MM.1S (cell line): ENCODE data around the gene MSMO1.
A peak's percentile ranks its signal among the peaks of the same experiment; 100 is the strongest.

Experiments
- DNase-seq: peaks from one replicate; pipeline ENCODE4 v3.0.0-alpha.2; 2015
- H2AFZ ChIP-seq: fragments of 300-600 bp; sonication (generic); 2 replicates; pipeline ENCODE4 v1.6.0; 2016; ENCODE audit warnings: antibody characterized with exemption, low read length
- H3F3A ChIP-seq: fragments of 300-600 bp; sonication (generic); 2 replicates; pipeline ENCODE4 v1.6.1; 2016; ENCODE audit warnings: mild to moderate bottlenecking, antibody characterized with exemption, low read length, moderate library complexity, mixed read lengths; ENCODE audit not compliant: insufficient read depth
- H3K27ac ChIP-seq: fragments of 300-600 bp; sonication (generic); 2 replicates; pipeline ENCODE4 v1.5.1; 2016; ENCODE audit warnings: mild to moderate bottlenecking, low read length
- H3K27me3 ChIP-seq: fragments of 300-600 bp; sonication (generic); replicated peaks from 2 replicates; pipeline ENCODE4 v1.6.0; 2016; ENCODE audit warnings: low read length; ENCODE audit not compliant: insufficient read depth
- H3K36me3 ChIP-seq: fragments of 300-600 bp; sonication (generic); replicated peaks from 2 replicates; pipeline ENCODE4 v1.6.1; 2016; ENCODE audit warnings: mild to moderate bottlenecking, low read length, mixed read lengths; ENCODE audit not compliant: insufficient read depth
- H3K4me1 ChIP-seq: fragments of 300-600 bp; sonication (generic); 2 replicates; pipeline ENCODE4 v1.6.1; 2016; ENCODE audit warnings: low read length, mixed read lengths
- H3K4me2 ChIP-seq: fragments of 300-600 bp; sonication (generic); 2 replicates; pipeline ENCODE4 v1.6.0; 2016; ENCODE audit warnings: low read depth, low read length
- H3K4me3 ChIP-seq: fragments of 300-600 bp; sonication (generic); 2 replicates; pipeline ENCODE4 v1.5.1; 2016; ENCODE audit warnings: low read length, mixed read lengths
- H3K79me2 ChIP-seq: fragments of 300-600 bp; sonication (generic); 2 replicates; pipeline ENCODE4 v1.6.1; 2016; ENCODE audit warnings: mixed run types, low read length, mixed read lengths
- H3K9ac ChIP-seq: fragments of 300-600 bp; sonication (generic); 2 replicates; pipeline ENCODE4 v1.6.1; 2016; ENCODE audit warnings: low read length, mixed read lengths
- H3K9me2 ChIP-seq: fragments of 300-600 bp; sonication (generic); replicated peaks from 2 replicates; pipeline ENCODE4 v1.6.1; 2016; ENCODE audit warnings: mild to moderate bottlenecking, low read length, mixed read lengths; ENCODE audit not compliant: insufficient read depth
- H3K9me3 ChIP-seq: fragments of 300-600 bp; sonication (generic); replicated peaks from 2 replicates; pipeline ENCODE4 v1.6.1; 2016; ENCODE audit warnings: mild to moderate bottlenecking, low read length, mixed read lengths; ENCODE audit not compliant: insufficient read depth
- H4K20me1 ChIP-seq: fragments of 300-600 bp; sonication (generic); 2 replicates; pipeline ENCODE4 v1.6.1; 2016; ENCODE audit warnings: mild to moderate bottlenecking, low read length, moderate library complexity, mixed read lengths; ENCODE audit not compliant: insufficient read depth
- CTCF ChIP-seq: fragments of 300-600 bp; sonication (generic); IDR thresholded peaks from 2 replicates; pipeline ENCODE4 v1.5.1; 2016; ENCODE audit warnings: antibody characterized with exemption, low read length, mixed read lengths
- EZH2 ChIP-seq: fragments of 300-600 bp; sonication (generic); optimal IDR thresholded peaks from 2 replicates; pipeline ENCODE3; 2017; ENCODE audit warnings: low read depth, mild to moderate bottlenecking, antibody characterized with exemption, low read length, mixed read lengths
- EZH2phosphoT487 ChIP-seq: fragments of 300-600 bp; sonication (generic); IDR thresholded peaks from 2 replicates; pipeline ENCODE4 v1.6.1; 2018; ENCODE audit warnings: antibody characterized with exemption, low read length

MSMO1 gene

GRCh38 chr4:165326831-165327210 is 648 bp upstream of the MSMO1 start:
- Histone ChIP-seq H3K36me3 (no peaks in the 10 kb centered on the region), H3K4me2 (peak overlapping the region; percentile 65), H3K9me2 (no peaks in the 10 kb centered on the region), H2AFZ (peak overlapping the region; percentile 86), H3K9ac (peak overlapping the region; percentile 61), H4K20me1 (peaks cover under 1% of the 10 kb centered on the region; the same call in 1 of the 2 replicates), H3K79me2 (peaks cover 43% of the 10 kb centered on the region), H3K4me1 (peaks cover 25% of the 10 kb centered on the region), H3F3A (peaks cover 8% of the 10 kb centered on the region; the same call in 1 of the 2 replicates), H3K4me3 (peak overlapping the region; percentile 71), H3K27ac (peak overlapping the region; percentile 57; the same call in 1 of the 2 replicates), H3K27me3 (no peaks in the 10 kb centered on the region), H3K9me3 (no peaks in the 10 kb centered on the region)
- TF ChIP-seq EZH2, result no peak
- TF ChIP-seq CTCF, result no peak
- TF ChIP-seq EZH2phosphoT487, result no peak
- DNase-seq, result peak; percentile 36

GRCh38 chr4:165328101-165328425 is 594 bp downstream of the MSMO1 start:
- peak overlapping the region; percentile 91 for H3K4me2 ChIP-seq
- H3K79me2 ChIP-seq, result peaks cover 54% of the 10 kb centered on the region
- H3K36me3 ChIP-seq, result peaks cover 3% of the 10 kb centered on the region; the same call in 1 of the 2 replicates
- H2AFZ ChIP-seq, result peak overlapping the region; percentile 42
- H3K9me3 ChIP-seq, result no peaks in the 10 kb centered on the region
- no peak for DNase-seq
- TF ChIP-seq EZH2phosphoT487 (no peak), CTCF (no peak), EZH2 (no peak)
- peaks cover 25% of the 10 kb centered on the region for H3K4me1 ChIP-seq
- peak overlapping the region; percentile 51 for H3K9ac ChIP-seq
- peak overlapping the region; percentile 84 for H3K4me3 ChIP-seq
- H4K20me1 ChIP-seq, result peaks cover 7% of the 10 kb centered on the region; the same call in 1 of the 2 replicates
- H3F3A ChIP-seq, result peaks cover 8% of the 10 kb centered on the region; the same call in 1 of the 2 replicates
- no peaks in the 10 kb centered on the region for H3K9me2 ChIP-seq
- H3K27me3 ChIP-seq, result no peaks in the 10 kb centered on the region
- peak overlapping the region; percentile 31; the same call in 1 of the 2 replicates for H3K27ac ChIP-seq

GRCh38 chr4:165328708-165329107 is 1.2 kb downstream of the MSMO1 start:
- peak overlapping the region; percentile 84 for H3K4me3 ChIP-seq
- peaks cover 7% of the 10 kb centered on the region; the same call in 1 of the 2 replicates for H3K36me3 ChIP-seq
- H3K4me2 ChIP-seq, result peak overlapping the region; percentile 91
- no peak overlapping the region for H2AFZ ChIP-seq
- H3K9ac ChIP-seq, result peak overlapping the region; percentile 51; the same call in 1 of the 2 replicates
- peaks cover 7% of the 10 kb centered on the region; the same call in 1 of the 2 replicates for H4K20me1 ChIP-seq
- H3K27ac ChIP-seq, result no peak overlapping the region
- H3K9me3 ChIP-seq, result no peaks in the 10 kb centered on the region
- TF ChIP-seq EZH2, result no peak
- TF ChIP-seq EZH2phosphoT487, result no peak
- no peak for TF ChIP-seq CTCF
- no peaks in the 10 kb centered on the region for H3K27me3 ChIP-seq
- H3K79me2 ChIP-seq, result peaks cover 59% of the 10 kb centered on the region
- DNase-seq, result no peak
- H3K4me1 ChIP-seq, result peaks cover 25% of the 10 kb centered on the region
- H3K9me2 ChIP-seq, result no peaks in the 10 kb centered on the region
- H3F3A ChIP-seq, result peaks cover 8% of the 10 kb centered on the region; the same call in 1 of the 2 replicates
